Umbilical cord (tissue), 1 donor: ENCODE results near the gene ICAM2. TPM values are rescaled to one million over a fixed set of nuclear protein-coding genes. Genes with fewer than 3 reads are reported as not detected.

ENCODE experiments used
- total RNA-seq: library from RNA; depleted of rRNA; stranded (reverse); fragments of >200 nt; gene quantifications from one replicate; pipeline ENCODE4 v1.2.3, GENCODE V29; 2014; ENCODE audit warnings: low replicate concordance; ENCODE audit not compliant: insufficient read depth

Gene ICAM2
- total RNA-seq, 1 donor from 2014 or later: 7.2 TPM

Other genes with a start within 250 kb of the ICAM2 start
- gene CCDC47, start 247.0 kb downstream of the ICAM2 start, total RNA-seq: 58.5 TPM
- gene DDX42, start 246.5 kb downstream of the ICAM2 start, total RNA-seq: 79.2 TPM
- gene PSMC5, start 193.2 kb downstream of the ICAM2 start, total RNA-seq: 42.1 TPM
- 45.5 TPM for gene FTSJ3, start 193.0 kb downstream of the ICAM2 start, total RNA-seq
- gene SMARCD2, start 177.9 kb downstream of the ICAM2 start, total RNA-seq: 103 TPM
- 4.3 TPM for gene CSH2, start 147.0 kb downstream of the ICAM2 start, total RNA-seq
- 4.1 TPM for gene GH2, start 138.7 kb downstream of the ICAM2 start, total RNA-seq
- 0.72 TPM for gene CSH1, start 124.1 kb downstream of the ICAM2 start, total RNA-seq
- gene CSHL1, start 109.4 kb downstream of the ICAM2 start, total RNA-seq: 5.5 TPM
- gene GH1, start 101.8 kb downstream of the ICAM2 start, total RNA-seq: not detected
- not detected for gene CD79B, start 88.3 kb downstream of the ICAM2 start, total RNA-seq
- gene SCN4A, start 47.7 kb downstream of the ICAM2 start, total RNA-seq: under 0.01 TPM
- not detected for gene PRR29, start 22.3 kb downstream of the ICAM2 start, total RNA-seq
- 17.8 TPM for gene ERN1, start 109.5 kb upstream of the ICAM2 start, total RNA-seq
- gene TEX2, start 242.6 kb upstream of the ICAM2 start, total RNA-seq: 51.5 TPM